Measurements from ENCODE around the gene OSBPL3. TPM values are rescaled to one million over a fixed set of nuclear protein-coding genes. Genes with fewer than 3 reads are reported as not detected.

Gene OSBPL3
- total RNA-seq, 1 donor from 2014 or later: 9.8 TPM

- Mint-ChIP-seq H3K4me3 (no peak overlapping the region), H3K36me3 (no peaks in the 10 kb centered on the region), H3K27ac (no peak overlapping the region), H3K9me3 (peaks cover 16% of the 10 kb centered on the region), H3K27me3 (ENCODE audit: low read depth) (peaks cover 8% of the 10 kb centered on the region), H3K4me1 (no peaks in the 10 kb centered on the region)
- no peak for TF ChIP-seq CTCF (IDR thresholded peaks at IDR 0.05; ENCODE audit: unreplicated experiment)
- DNase-seq (ENCODE audit: low spot score in 2 of 2, unreplicated experiment in 2 of 2): no peak
Measured at GRCh38 chr7:24767878-24768569, 212.0 kb downstream of the OSBPL3 start.

GRCh38 chr7:24764972-24765744 lies 214.8 kb downstream of the OSBPL3 start:
- Mint-ChIP-seq H3K4me3 (no peak overlapping the region), H3K36me3 (no peaks in the 10 kb centered on the region), H3K4me1 (no peaks in the 10 kb centered on the region), H3K9me3 (peaks cover under 1% of the 10 kb centered on the region), H3K27me3 (ENCODE audit: low read depth) (peaks cover 23% of the 10 kb centered on the region), H3K27ac (no peak overlapping the region)
- no peak for DNase-seq (ENCODE audit: low spot score in 2 of 2, unreplicated experiment in 2 of 2)
- no peak for TF ChIP-seq CTCF (IDR thresholded peaks at IDR 0.05; ENCODE audit: unreplicated experiment)

GRCh38 chr7:24764011-24764410 lies 216.0 kb downstream of the OSBPL3 start:
- DNase-seq (ENCODE audit: low spot score in 2 of 2, unreplicated experiment in 2 of 2): no peak
- Mint-ChIP-seq H3K4me3 (no peak overlapping the region), H3K36me3 (no peaks in the 10 kb centered on the region), H3K9me3 (no peaks in the 10 kb centered on the region), H3K4me1 (no peaks in the 10 kb centered on the region), H3K27me3 (ENCODE audit: low read depth) (peaks cover 31% of the 10 kb centered on the region), H3K27ac (no peak overlapping the region)
- TF ChIP-seq CTCF (IDR thresholded peaks at IDR 0.05; ENCODE audit: unreplicated experiment): no peak

- no peaks in the 10 kb centered on the region for H3K9me3 Mint-ChIP-seq
- DNase-seq (ENCODE audit: low spot score in 2 of 2, unreplicated experiment in 2 of 2): no peak
- no peak overlapping the region for H3K27ac Mint-ChIP-seq
- no peaks in the 10 kb centered on the region for H3K4me1 Mint-ChIP-seq
- H3K4me3 Mint-ChIP-seq: no peak overlapping the region
- peaks cover 37% of the 10 kb centered on the region for H3K27me3 Mint-ChIP-seq (ENCODE audit: low read depth)
- H3K36me3 Mint-ChIP-seq: no peaks in the 10 kb centered on the region
- TF ChIP-seq CTCF (IDR thresholded peaks at IDR 0.05; ENCODE audit: unreplicated experiment): no peak
Measured at GRCh38 chr7:24763303-24763901, 216.6 kb downstream of the OSBPL3 start.

GRCh38 chr7:24762771-24763170 lies 217.2 kb downstream of the OSBPL3 start:
- Mint-ChIP-seq H3K9me3 (no peaks in the 10 kb centered on the region), H3K27ac (no peak overlapping the region), H3K4me1 (no peaks in the 10 kb centered on the region), H3K4me3 (no peak overlapping the region), H3K36me3 (no peaks in the 10 kb centered on the region), H3K27me3 (ENCODE audit: low read depth) (peaks cover 44% of the 10 kb centered on the region)
- no peak for DNase-seq (ENCODE audit: low spot score in 2 of 2, unreplicated experiment in 2 of 2)
- TF ChIP-seq CTCF (IDR thresholded peaks at IDR 0.05; ENCODE audit: unreplicated experiment): no peak
